HEK293 (cell line): ENCODE results near the gene SLC2A4RG.

Source experiments
- CTCF ChIA-PET: fragments of 350-600 bp; formaldehyde crosslinking; extraction: SDS; loops from one replicate; lab custom pipeline; 2021; ENCODE audit warnings: antibody characterized with exemption; lab: Yijun Ruan, JAX
- POLR2A ChIA-PET: fragments of 300-600 bp; formaldehyde crosslinking; extraction: SDS; loops from one replicate; lab custom pipeline; 2020; ENCODE audit warnings: antibody characterized with exemption, inconsistent platforms; lab: Yijun Ruan, JAX
- H3K27ac ChIP-seq: fragments of 200-500 bp; sonication (Bioruptor generic); 2 replicates; pipeline ENCODE4 v1.5.1; 2014; ENCODE audit warnings: low read depth, low read length, control low read depth, inconsistent platforms; ENCODE audit errors: extremely low read depth
- H3K36me3 ChIP-seq, 2 experiments: fragments of 200-500 bp in 1 of 2; sonication (Bioruptor generic) in 1 of 2; 1 replicate in 1 of 2; 2 replicates in 1 of 2; pipeline ENCODE4 v1.5.1; 2014 to 2017; ENCODE audit warnings: inconsistent platforms in 2 of 2, low read length in 2 of 2; ENCODE audit not compliant: control insufficient read depth in 2 of 2, insufficient read depth in 1 of 2
- H3K4me1 ChIP-seq: fragments of 200-500 bp; sonication (Bioruptor generic); 2 replicates; pipeline ENCODE4 v1.5.1; 2014; ENCODE audit warnings: mild to moderate bottlenecking, low read length, inconsistent platforms; ENCODE audit not compliant: control insufficient read depth, insufficient read depth
- H3K4me3 ChIP-seq: 2 replicates; pipeline ENCODE4 v1.5.1; 2011; ENCODE audit warnings: low read depth, mild to moderate bottlenecking, control low read depth, low read length, moderate library complexity
- H3K9me3 ChIP-seq: fragments of 200-500 bp; sonication (Bioruptor generic); 2 replicates; pipeline ENCODE4 v1.5.1; 2014; ENCODE audit warnings: low read depth, low read length, inconsistent platforms; ENCODE audit not compliant: control insufficient read depth, insufficient read depth
- BCL11A ChIP-seq: fragments of 450-650 bp; formaldehyde crosslinking; IDR thresholded peaks from 2 replicates; pipeline ENCODE4 v1.5.1; 2016; ENCODE audit warnings: low read depth, missing biosample characterization, missing genetic modification characterization
- HOXC10 ChIP-seq: sonication (generic); formaldehyde crosslinking; IDR thresholded peaks from 2 replicates; pipeline ENCODE4 v1.8.1; 2023; ENCODE audit warnings: mild to moderate bottlenecking, missing genetic modification reagents
- ZBTB17 ChIP-seq: fragments of 450-650 bp; formaldehyde crosslinking; IDR thresholded peaks from 2 replicates; pipeline ENCODE4 v1.5.1; 2016; ENCODE audit warnings: missing biosample characterization, missing genetic modification characterization
- ZBTB6 ChIP-seq: fragments of 450-650 bp; formaldehyde crosslinking; IDR thresholded peaks from 2 replicates; pipeline ENCODE4 v1.5.1; 2017; ENCODE audit warnings: missing biosample characterization, missing genetic modification characterization
- ZFP3 ChIP-seq: fragments of 450-650 bp; formaldehyde crosslinking; IDR thresholded peaks from 2 replicates; pipeline ENCODE4 v1.5.1; 2016; ENCODE audit warnings: low read depth, missing biosample characterization, missing genetic modification characterization
- ZNF2 ChIP-seq: fragments of 450-650 bp; formaldehyde crosslinking; IDR thresholded peaks from 2 replicates; pipeline ENCODE4 v1.5.1; 2016; ENCODE audit warnings: missing biosample characterization, missing genetic modification characterization
- ZNF23 ChIP-seq: fragments of 450-650 bp; formaldehyde crosslinking; IDR thresholded peaks from 2 replicates; pipeline ENCODE4 v1.5.1; 2016; ENCODE audit warnings: missing biosample characterization, missing genetic modification characterization, borderline replicate concordance
- ZNF248 ChIP-seq: fragments of 450-650 bp; formaldehyde crosslinking; IDR thresholded peaks from 2 replicates; pipeline ENCODE4 v1.5.1; 2017; ENCODE audit warnings: missing biosample characterization, missing genetic modification characterization
- ZNF311 ChIP-seq: fragments of 450-650 bp; formaldehyde crosslinking; IDR thresholded peaks from 2 replicates; pipeline ENCODE4 v1.5.1; 2017; ENCODE audit warnings: missing biosample characterization, missing genetic modification characterization, borderline replicate concordance
- ZNF518A ChIP-seq: fragments of 450-650 bp; formaldehyde crosslinking; conservative IDR thresholded peaks from 2 replicates; pipeline ENCODE4 v1.5.1; 2016; ENCODE audit warnings: low read depth, missing biosample characterization, missing genetic modification characterization
- ZNF555 ChIP-seq: fragments of 450-650 bp; formaldehyde crosslinking; conservative IDR thresholded peaks from 2 replicates; pipeline ENCODE4 v1.5.1; 2017; ENCODE audit warnings: missing biosample characterization, mild to moderate bottlenecking, missing genetic modification characterization, inconsistent platforms
- ZNF571 ChIP-seq: fragments of 450-650 bp; formaldehyde crosslinking; IDR thresholded peaks from 2 replicates; pipeline ENCODE4 v1.5.0; 2017; ENCODE audit warnings: missing biosample characterization, missing genetic modification characterization
- ZNF585B ChIP-seq: fragments of 450-650 bp; formaldehyde crosslinking; IDR thresholded peaks from 2 replicates; pipeline ENCODE4 v1.5.1; 2016; ENCODE audit warnings: missing biosample characterization, missing genetic modification characterization
- ZNF704 ChIP-seq: fragments of 450-650 bp; formaldehyde crosslinking; IDR thresholded peaks from 2 replicates; pipeline ENCODE4 v1.5.1; 2016; ENCODE audit warnings: missing biosample characterization, missing genetic modification characterization
- ZSCAN5A ChIP-seq: fragments of 450-650 bp; formaldehyde crosslinking; IDR thresholded peaks from 2 replicates; pipeline ENCODE4 v1.5.1; 2016; ENCODE audit warnings: missing biosample characterization, missing genetic modification characterization
- ZXDB ChIP-seq: fragments of 450-650 bp; formaldehyde crosslinking; IDR thresholded peaks from 2 replicates; pipeline ENCODE4 v1.5.1; 2016; ENCODE audit warnings: missing biosample characterization, missing genetic modification characterization
- TF ChIP-seq, protein P1 (sequence below): fragments of 450-650 bp; IDR thresholded peaks from 2 replicates; pipeline ENCODE4 v1.5.1; 2018; ENCODE audit warnings: missing biosample characterization, mild to moderate bottlenecking, missing genetic modification characterization
- TF ChIP-seq, protein P2 (sequence below): fragments of 450-650 bp; formaldehyde crosslinking; IDR thresholded peaks from 2 replicates; pipeline ENCODE4 v1.5.1; 2016; ENCODE audit warnings: missing biosample characterization, missing genetic modification characterization

The SLC2A4RG gene

DNA sequence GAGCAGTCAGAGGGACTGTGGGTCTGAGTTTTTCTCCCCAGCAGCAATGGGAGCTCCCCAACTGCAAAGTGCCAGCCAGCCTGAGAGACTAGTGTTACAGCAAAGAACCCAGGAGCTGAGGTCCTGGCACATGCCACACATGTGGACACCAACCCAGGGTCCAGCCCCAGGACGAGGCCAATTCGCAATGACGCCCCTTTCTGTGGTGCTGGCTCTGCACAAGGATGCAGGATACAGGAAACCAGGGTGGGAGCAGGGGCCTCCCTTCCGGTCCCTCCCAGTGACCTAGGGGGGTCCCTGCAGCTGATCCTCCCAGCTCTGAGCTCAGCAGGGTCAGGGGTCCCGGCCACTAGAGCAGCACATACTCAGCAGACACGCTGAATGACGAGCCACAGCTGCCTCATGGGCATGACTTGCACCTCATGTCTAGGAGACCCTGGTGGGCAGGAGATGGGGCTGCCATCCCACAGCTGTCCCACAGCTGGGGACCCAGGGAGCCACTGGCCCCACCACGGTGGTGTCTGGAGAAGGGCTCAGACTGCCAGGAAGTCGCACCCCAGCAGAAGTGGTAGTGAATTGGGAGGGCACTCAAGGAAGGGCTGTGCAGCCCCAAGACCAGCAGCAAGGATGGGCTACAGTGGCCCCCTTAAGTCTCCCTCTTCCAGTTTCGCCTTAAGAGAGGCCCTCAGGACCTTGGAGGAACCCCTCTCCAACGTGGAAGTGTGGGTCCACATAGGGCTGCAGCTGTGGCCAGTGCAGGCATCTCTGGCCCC lies 35.4 kb upstream of the SLC2A4RG start (continued):
- no peak for TF ChIP-seq ZBTB6 (tag by site-specific recombination)
- TF ChIP-seq BCL11A (tag by site-specific recombination): no peak
- TF ChIP-seq, protein P1, sequence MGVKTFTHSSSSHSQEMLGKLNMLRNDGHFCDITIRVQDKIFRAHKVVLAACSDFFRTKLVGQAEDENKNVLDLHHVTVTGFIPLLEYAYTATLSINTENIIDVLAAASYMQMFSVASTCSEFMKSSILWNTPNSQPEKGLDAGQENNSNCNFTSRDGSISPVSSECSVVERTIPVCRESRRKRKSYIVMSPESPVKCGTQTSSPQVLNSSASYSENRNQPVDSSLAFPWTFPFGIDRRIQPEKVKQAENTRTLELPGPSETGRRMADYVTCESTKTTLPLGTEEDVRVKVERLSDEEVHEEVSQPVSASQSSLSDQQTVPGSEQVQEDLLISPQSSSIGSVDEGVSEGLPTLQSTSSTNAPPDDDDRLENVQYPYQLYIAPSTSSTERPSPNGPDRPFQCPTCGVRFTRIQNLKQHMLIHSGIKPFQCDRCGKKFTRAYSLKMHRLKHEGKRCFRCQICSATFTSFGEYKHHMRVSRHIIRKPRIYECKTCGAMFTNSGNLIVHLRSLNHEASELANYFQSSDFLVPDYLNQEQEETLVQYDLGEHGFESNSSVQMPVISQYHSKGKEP: no peak
- TF ChIP-seq ZSCAN5A (tag by site-specific recombination): no peak
- TF ChIP-seq ZNF248 (tag by site-specific recombination): no peak
- no peak for TF ChIP-seq ZNF23
- no peak for TF ChIP-seq ZNF555

- CTCF ChIA-PET: no interaction called here
- H3K4me3 ChIP-seq: no peak overlapping the region
- H3K27ac ChIP-seq: no peak overlapping the region
- 0 out of 2 replicates have a peak, but pooled peaks cover 3% of the 10 kb centered on the region for H3K4me1 ChIP-seq
- peaks cover 7 to 52% of the 10 kb centered on the region in 2 experiments; a peak in 2 of 3 replicates for H3K36me3 ChIP-seq
- TF ChIP-seq HOXC10 (CRISPR knock-in tag) (no peak), ZNF311 (tag by site-specific recombination) (no peak), ZBTB17 (tag by site-specific recombination) (no peak), ZNF585B (no peak)
- TF ChIP-seq, protein P2, sequence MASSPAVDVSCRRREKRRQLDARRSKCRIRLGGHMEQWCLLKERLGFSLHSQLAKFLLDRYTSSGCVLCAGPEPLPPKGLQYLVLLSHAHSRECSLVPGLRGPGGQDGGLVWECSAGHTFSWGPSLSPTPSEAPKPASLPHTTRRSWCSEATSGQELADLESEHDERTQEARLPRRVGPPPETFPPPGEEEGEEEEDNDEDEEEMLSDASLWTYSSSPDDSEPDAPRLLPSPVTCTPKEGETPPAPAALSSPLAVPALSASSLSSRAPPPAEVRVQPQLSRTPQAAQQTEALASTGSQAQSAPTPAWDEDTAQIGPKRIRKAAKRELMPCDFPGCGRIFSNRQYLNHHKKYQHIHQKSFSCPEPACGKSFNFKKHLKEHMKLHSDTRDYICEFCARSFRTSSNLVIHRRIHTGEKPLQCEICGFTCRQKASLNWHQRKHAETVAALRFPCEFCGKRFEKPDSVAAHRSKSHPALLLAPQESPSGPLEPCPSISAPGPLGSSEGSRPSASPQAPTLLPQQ: peak; percentile 55
- POLR2A ChIA-PET: no interaction called here
- no peaks in the 10 kb centered on the region for H3K9me3 ChIP-seq
Measured at GRCh38 chr20:63704749-63705117, 34.8 kb upstream of the SLC2A4RG start.

DNA sequence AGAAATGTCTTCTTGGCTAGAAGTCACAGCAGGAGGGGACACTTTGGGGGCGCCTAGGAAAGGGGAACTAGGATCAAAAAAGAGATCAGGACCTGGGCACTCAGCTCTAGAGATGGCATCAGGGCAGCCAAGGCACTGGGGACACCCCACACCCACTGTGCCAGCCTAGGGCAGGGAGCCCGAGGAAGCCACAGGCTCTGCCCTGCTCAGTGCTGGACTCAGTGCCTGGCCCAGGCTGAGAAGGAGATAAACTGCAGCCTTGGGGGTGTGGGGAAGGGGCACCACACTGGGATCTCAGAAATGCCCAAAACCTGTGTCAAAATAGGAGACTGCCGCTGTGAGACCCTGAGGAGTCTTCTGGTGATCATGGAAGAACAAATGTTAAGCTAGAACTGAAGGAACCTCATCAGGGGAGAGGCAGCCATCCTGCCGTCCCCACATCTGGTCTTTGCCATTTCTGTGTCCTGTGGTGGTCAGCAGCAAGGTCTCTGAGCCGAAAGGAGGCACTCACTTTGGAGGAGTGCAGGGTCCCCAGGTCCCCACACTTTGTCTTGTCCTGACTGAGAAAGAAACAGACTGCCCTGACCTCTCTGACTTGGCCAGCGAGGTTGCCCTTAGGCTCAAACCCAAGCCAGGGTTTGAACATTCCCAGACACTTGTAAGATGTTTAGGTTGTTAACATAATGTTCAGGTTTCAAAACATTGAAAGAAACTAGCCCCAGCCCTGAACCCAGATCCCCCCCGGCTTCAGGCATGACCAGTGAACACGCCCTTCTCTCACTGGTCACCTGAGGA lies 34.1 kb upstream of the SLC2A4RG start:
- H3K36me3 ChIP-seq: peaks cover 12 to 53% of the 10 kb centered on the region in 2 experiments
- H3K4me1 ChIP-seq: 0 out of 2 replicates have a peak, but pooled peaks cover 3% of the 10 kb centered on the region
- no peak overlapping the region for H3K27ac ChIP-seq
- ChIA-PET CTCF (interaction anchor here (0.7 kb wide), 1 partner anchor 33 kb away, joined by 3 read pairs; no protein-coding TSS in a partner anchor), POLR2A (interaction anchor here (1.2 to 3.3 kb wide), 2 partner anchors 8 to 35 kb away, joined by 3 to 13 read pairs; no protein-coding TSS in a partner anchor)
- no peaks in the 10 kb centered on the region for H3K9me3 ChIP-seq
- H3K4me3 ChIP-seq: no peak overlapping the region
- no peak for TF ChIP-seq ZNF704 (tag by site-specific recombination)
- TF ChIP-seq ZFP3 (tag by site-specific recombination): no peak
- no peak for TF ChIP-seq ZNF2 (tag by site-specific recombination)
- no peak for TF ChIP-seq ZNF518A (tag by site-specific recombination)
- no peak for TF ChIP-seq ZNF571 (tag by site-specific recombination)
- no peak for TF ChIP-seq ZXDB (tag by site-specific recombination)
